HG02763 (cell line): Measurements from ENCODE around the gene PIGQ.
A peak's percentile ranks its signal among the peaks of the same experiment; 100 is the strongest.

Source experiments
- ATAC-seq: cut with Tn5 transposase; IDR thresholded peaks from one replicate; pipeline ENCODE4 v1.9.1; 2021; ENCODE audit warnings: mild to moderate bottlenecking, moderate library complexity; ENCODE audit not compliant: unreplicated experiment

The PIGQ gene

DNA sequence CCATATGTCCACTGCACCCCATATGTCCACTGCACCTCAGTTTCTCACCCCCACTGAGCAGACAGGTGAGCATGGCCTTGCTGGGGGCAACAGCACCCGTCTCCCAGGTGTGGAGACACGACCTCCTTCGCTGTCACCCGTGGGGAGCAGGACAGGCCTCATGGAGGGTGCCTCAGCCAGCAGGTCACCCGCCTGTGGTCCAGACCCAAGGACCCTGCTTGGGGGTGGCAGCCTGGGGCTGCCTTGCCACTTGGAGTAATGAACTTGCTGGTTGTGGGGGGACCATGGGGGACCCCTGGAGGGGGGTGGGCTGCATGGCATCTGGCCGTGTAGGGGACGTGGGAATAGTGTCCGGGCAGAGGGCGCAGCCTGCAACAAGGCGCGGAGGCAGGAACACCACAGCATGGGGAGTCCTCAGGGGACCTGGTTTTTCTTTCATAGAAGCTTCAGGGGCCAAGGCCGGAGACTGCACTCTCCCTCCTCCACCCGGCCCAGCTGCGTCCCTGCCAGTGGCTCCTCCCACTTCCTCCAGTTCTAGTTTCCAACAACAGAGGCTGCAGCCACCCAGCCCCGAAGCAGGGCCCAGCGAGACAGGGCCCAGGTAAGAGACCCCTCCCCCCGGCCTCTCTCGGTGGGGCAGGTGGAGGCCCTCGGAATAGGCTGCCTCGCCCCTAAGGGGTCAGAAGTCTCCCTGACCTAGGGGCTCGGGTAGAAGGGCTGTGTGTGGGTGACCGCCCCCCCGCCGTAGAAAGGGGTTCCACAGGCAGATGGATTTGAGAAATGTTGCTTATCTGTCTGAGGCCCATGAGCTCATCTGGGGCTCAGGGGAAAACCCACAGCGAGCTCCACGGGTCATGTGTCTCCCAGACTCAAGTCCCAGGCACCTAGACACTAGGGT, 3.0 kb upstream of the PIGQ start, which contains the start of gene NHLRC4:
Gene NHLRC4 (plus strand): TSS at position 531 of the 898 bp plus-strand sequence. CDS start 1,043 bp downstream, outside the sequence.
- ATAC-seq, result peak; percentile 37

DNA sequence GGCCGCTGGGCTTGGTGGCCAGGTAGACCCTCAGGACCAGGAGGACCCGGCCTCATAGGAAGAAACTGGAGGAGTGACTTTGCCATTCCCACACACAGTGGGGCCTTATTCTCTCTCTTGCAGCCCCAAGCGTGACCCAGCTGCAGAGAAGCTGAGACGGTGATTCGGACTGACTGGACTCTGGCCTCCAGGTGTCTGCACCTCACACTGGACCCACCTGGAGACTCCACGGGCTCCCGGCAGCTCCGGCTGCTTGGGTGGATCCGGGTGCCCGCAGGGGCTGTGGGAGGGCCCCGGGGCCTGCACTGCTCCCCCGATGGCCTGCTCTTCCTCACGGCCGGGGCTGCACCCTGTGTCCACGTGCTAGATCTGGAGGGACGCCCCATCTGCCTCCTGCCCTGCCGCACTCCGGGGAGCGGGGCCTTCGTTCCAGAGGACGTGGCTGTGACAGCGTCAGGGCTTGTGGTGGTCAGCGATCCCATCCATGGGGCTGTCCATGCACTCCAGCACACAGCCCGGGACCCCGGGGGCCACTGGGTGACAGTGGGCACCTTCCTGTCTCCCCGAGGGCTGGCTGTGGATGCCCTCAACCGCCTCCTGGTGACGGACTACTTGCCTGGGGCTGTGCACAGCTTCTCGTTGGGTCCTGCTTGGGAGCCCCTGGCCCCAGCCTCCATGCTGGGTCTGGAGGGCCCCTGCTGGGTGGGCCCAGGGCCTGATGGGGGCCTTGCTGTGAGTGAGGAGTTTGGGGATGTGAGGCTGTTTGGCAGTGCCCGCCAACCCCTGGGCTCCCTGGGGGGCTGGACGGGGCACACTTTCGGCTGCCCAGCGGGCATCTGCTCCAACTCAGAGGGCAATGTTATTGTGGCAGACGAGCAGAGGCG, 2.2 kb upstream of the PIGQ start:
- no peak for ATAC-seq

- no peak for ATAC-seq
Observed at GRCh38 chr16:568401-569258, 1.1 kb upstream of the PIGQ start.

DNA sequence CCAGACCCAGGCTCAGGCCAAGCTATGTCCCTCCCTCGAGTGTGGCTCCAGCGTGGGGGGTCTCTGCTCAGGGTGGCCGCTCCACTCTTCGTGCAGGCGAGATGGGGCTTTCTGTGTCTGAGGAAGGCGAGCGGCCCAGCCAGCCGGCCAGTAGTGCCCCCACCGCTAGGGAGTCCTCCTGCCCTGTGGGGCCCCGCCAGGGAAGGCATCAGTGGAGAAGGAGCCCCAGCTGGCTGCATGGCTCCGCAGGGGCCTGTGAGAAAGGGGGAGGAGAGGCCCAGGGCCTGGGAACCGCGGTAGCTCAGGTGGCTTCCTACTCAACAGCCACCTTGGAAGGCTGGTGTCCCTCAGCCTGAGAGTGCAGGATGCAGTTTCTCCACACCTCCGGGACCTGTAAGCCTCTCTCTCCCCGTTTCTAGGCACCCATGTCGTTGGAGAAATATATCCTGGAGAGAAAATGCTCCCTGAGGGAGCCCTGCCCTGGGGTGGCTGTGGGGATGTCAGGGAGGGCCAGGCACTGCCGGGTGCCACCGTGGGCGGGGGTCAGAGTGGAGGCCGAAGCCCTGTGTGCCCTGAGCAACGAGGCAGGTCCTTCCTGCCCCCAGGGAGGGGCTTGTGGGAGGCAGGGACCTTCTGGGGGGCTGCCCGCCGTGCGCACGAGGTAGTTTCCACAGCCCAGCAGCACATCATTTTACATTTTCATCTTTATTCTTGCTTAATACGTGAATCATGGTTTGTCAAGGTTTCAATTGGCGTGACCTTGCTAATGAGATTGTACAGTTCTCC, 3.3 kb downstream of the PIGQ start:
- ATAC-seq, result no peak

GRCh38 chr16:574021-574760, 4.4 kb downstream of the PIGQ start:
- ATAC-seq, result no peak

DNA sequence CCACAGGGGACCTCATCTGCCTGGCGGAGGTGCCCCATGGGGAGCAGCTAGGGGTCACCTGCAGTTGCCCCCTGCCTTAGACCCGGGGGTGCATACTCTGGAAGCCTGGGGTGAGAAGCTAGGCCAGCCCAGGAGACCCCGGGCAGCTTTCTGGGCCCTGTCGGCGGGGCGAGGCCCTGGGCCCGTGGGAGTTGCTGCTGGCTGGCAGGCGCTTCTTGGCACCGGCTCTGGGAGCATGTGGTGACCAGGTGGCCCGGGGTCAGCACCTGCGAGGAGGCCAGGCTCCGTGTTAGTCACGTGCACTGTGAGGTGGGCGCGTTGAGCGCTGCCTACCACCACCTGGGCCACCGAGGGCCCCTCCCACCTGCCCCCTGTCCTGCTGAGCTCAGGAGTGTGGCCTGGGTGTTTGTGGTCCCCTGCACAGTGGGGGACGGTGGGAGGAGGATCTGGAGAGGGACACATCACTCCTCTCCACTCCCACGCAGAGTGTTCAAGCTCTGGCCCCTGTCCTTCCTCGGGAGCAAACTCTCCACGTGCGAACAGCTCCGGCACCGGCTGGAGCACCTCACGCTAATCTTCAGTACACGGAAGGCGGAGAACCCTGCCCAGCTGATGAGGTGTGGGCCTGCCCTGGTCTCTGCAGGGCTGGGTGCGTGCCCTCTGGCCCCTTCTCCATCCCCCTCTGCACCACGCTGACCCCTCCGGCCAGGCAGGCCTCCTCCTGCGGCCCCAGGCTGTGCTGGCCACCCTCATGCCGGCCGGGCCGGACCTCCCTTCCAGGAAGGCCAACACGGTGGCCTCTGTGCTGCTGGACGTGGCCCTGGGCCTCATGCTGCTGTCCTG, 5.8 kb downstream of the PIGQ start:
- ATAC-seq, result no peak

- no peak for ATAC-seq
Observed at GRCh38 chr16:576197-576822, 6.5 kb downstream of the PIGQ start.

- no peak for ATAC-seq
Observed at GRCh38 chr16:576823-577201, 7.0 kb downstream of the PIGQ start.

- no peak for ATAC-seq
Observed at GRCh38 chr16:577796-578195, 8.0 kb downstream of the PIGQ start.

DNA sequence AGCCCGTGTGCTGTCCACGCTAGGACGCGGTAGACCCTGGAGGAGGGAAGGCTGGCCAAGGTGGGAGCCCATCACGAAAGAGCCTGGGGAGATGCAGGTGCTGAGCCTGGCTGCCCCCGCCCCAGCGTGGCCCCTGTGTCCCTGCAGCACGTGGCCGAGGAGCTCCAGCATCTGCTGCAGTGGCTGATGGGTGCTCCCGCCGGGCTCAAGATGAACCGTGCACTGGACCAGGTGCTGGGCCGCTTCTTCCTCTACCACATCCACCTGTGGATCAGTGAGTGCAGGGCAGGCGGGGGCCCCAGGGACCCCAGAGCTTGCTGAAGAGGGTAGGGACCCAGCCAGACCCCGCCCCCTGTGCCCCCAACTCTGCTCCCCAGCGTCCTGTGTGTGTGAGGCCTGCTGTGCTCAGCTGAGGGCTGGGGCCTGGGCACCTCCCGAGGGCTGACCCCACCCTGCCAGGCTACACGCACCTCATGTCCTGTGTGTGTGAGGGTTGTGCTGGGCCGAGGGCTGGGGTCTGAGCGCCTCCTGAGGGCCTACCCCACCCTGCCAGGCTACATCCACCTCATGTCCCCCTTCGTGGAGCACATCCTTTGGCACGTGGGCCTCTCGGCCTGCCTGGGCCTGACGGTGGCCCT, 8.6 kb downstream of the PIGQ start:
- ATAC-seq, result no peak

DNA sequence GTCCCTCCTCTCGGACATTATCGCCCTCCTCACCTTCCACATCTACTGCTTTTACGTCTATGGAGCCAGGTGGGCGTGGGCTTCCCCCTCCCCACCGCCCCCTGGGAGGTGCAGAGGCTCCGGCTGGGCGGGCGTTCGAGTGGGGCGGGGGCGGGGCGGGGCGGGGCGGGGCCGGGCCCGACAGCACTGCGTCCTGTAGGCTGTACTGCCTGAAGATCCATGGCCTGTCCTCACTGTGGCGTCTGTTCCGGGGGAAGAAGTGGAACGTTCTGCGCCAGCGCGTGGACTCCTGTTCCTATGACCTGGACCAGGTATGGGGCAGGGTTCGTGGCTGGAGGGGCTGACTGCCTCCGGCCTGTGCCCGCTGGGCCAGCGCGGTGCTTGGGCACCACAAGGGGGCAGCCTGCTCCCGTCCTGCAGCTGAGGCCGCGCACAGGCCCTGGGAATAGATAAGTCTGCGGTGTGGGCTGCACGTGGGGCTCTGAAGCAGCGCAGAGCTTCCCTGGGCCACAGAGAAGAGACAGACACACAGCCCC, 9.2 kb downstream of the PIGQ start:
- no peak for ATAC-seq

GRCh38 chr16:580141-580945, 10.6 kb downstream of the PIGQ start:
- ATAC-seq, result no peak

GRCh38 chr16:580946-581498, 11.3 kb downstream of the PIGQ start:
- ATAC-seq, result no peak

DNA sequence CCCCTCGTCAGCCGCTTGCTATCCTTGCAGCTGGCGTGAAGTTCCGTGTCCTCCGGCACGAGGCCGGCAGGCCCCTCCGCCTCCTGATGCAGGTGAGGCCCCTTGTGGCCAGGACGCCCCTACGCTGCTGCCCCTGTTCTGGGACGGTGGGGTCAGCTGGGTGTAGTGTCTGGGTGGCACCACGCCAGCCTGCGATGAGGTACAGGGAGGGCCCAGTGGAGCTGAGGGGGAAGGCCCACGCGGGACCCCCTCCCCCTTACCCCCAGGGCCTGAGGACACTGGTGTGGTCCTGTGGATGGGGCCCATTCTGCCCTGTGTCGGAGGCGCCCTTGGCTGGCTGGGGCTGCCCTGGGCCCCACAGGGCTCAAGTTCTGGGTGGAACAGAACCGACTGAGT, 12.4 kb downstream of the PIGQ start:
- no peak for ATAC-seq

DNA sequence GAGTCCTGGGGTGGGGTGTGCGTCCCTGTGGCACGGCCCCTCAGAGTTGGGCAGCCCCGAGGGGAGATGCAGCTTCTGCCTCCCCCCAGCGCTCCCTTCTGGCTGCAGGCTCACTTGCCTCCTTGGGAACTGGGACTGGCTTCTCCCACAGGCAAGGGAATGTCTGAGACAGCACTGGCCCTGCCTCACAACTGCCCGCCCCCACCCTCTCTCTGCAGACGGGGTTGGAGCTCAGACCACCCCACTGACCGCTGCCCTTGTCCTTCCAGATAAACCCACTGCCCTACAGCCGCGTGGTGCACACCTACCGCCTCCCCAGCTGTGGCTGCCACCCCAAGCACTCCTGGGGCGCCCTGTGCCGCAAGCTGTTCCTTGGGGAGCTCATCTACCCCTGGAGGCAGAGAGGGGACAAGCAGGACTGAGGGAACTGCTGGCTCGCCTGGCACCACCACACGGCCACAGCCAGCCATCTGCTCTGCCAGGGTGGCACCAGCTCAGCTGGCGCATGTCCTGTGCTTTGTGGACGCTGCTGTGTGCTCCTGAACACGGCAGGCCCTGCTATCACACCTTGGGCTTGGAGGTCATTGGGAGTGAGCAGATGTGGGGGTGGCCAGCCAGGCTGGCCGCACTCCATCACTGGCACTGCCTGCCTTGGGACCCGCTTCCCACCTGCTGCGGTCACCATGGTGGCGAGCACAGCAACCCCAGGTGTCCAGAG, 13.0 kb downstream of the PIGQ start:
- no peak for ATAC-seq

- ATAC-seq, result no peak
Observed at GRCh38 chr16:583470-583814, 13.7 kb downstream of the PIGQ start.
